ENCODE measurements around the gene ZNF549.
"Not testable (repeated sequence)": the region's sequence is repeated elsewhere in the genome, so short reads cannot be mapped to it uniquely, and the experiment has no call there.

ZNF549 gene

GRCh38 chr19:57527136-57527881 lies at the start of gene ZNF549:
ZNF549 (plus strand) TSS chr19:57527356; CDS start chr19:57527574, 218 bp downstream.
- peak; percentile 97 for DNase-seq (ENCODE audit: low read depth, low spot score)

- peak; percentile 95 for DNase-seq (ENCODE audit: low read depth, low spot score)
Measured at GRCh38 chr19:57487477-57488298, 39.5 kb upstream of the ZNF549 start, which contains the start of gene ZNF419. ZNF419 (plus strand) TSS chr19:57487750; CDS start chr19:57487951, 201 bp downstream.

- peak; percentile 18 for DNase-seq (ENCODE audit: low read depth, low spot score)
Measured at GRCh38 chr19:57488299-57488644, 38.9 kb upstream of the ZNF549 start.

GRCh38 chr19:57499332-57499679 lies 27.9 kb upstream of the ZNF549 start:
- DNase-seq (ENCODE audit: low read depth, low spot score), result not testable (repeated sequence)

- DNase-seq (ENCODE audit: low read depth, low spot score), result peak; percentile 98
Measured at GRCh38 chr19:57499680-57500395, 27.3 kb upstream of the ZNF549 start, which contains the start of gene ZNF773. ZNF773 (plus strand) TSS chr19:57499938; CDS start chr19:57500081, 143 bp downstream.

- DNase-seq (ENCODE audit: low read depth, low spot score), result peak; percentile 43
Measured at GRCh38 chr19:57500400-57500799, 26.8 kb upstream of the ZNF549 start.

GRCh38 chr19:57506163-57506562 lies 21.0 kb upstream of the ZNF549 start:
- DNase-seq (ENCODE audit: low read depth, low spot score), result no peak

GRCh38 chr19:57511484-57511883 lies 15.7 kb upstream of the ZNF549 start:
- no peak for DNase-seq (ENCODE audit: low read depth, low spot score)

GRCh38 chr19:57512845-57513244 lies 14.3 kb upstream of the ZNF549 start:
- DNase-seq (ENCODE audit: low read depth, low spot score), result peak; percentile 51

GRCh38 chr19:57515255-57515654 lies 11.9 kb upstream of the ZNF549 start:
- no peak for DNase-seq (ENCODE audit: low read depth, low spot score)

- DNase-seq (ENCODE audit: low read depth, low spot score), result not testable (repeated sequence)
Measured at GRCh38 chr19:57518021-57518420, 9.1 kb upstream of the ZNF549 start.

- DNase-seq (ENCODE audit: low read depth, low spot score), result no peak
Measured at GRCh38 chr19:57537953-57538547, 10.9 kb downstream of the ZNF549 start.

- no peak for DNase-seq (ENCODE audit: low read depth, low spot score)
Measured at GRCh38 chr19:57546513-57546912, 19.4 kb downstream of the ZNF549 start.

- no peak for DNase-seq (ENCODE audit: low read depth, low spot score)
Measured at GRCh38 chr19:57552432-57552831, 25.3 kb downstream of the ZNF549 start.

- DNase-seq (ENCODE audit: low read depth, low spot score), result no peak
Measured at GRCh38 chr19:57557659-57558058, 30.5 kb downstream of the ZNF549 start.

- DNase-seq (ENCODE audit: low read depth, low spot score), result peak; percentile 34
Measured at GRCh38 chr19:57558525-57558924, 31.4 kb downstream of the ZNF549 start.

GRCh38 chr19:57559008-57559403 lies 31.9 kb downstream of the ZNF549 start:
- peak; percentile 47 for DNase-seq (ENCODE audit: low read depth, low spot score)

- peak; percentile 96 for DNase-seq (ENCODE audit: low read depth, low spot score)
Measured at GRCh38 chr19:57559404-57560025, 32.4 kb downstream of the ZNF549 start, which contains the start of gene ZNF550. ZNF550 (minus strand) TSS chr19:57559863; CDS start chr19:57559682, 181 bp downstream.

GRCh38 chr19:57560049-57560491 lies 32.9 kb downstream of the ZNF549 start:
- peak; percentile 39 for DNase-seq (ENCODE audit: low read depth, low spot score)

GRCh38 chr19:57563547-57563946 lies 36.4 kb downstream of the ZNF549 start:
- no peak for DNase-seq (ENCODE audit: low read depth, low spot score)

Measured in astrocyte of the hippocampus (primary cell).